ENCODE results near the gene STAT6. TPM values are rescaled to one million over a fixed set of nuclear protein-coding genes. Genes with fewer than 3 reads are reported as not detected.

STAT6 gene
- total and polyA plus RNA-seq, 8 donors: 137 to 237 (median 173) TPM

GRCh38 chr12:57149245-57149900 is 38.2 kb upstream of the STAT6 start:
- DNase-seq: peak in 2 of 4 donors; percentile 82 to 91
- TF ChIP-seq CTCF (IDR thresholded peaks at IDR 0.05): no peak

GRCh38 chr12:57148469-57149244 is 37.5 kb upstream of the STAT6 start:
- no peaks in the 10 kb centered on the region for H3K27me3 ChIP-seq
- H3K9me3 ChIP-seq: no peaks in the 10 kb centered on the region
- peak overlapping the region; percentile 73 to 76 for H3K27ac ChIP-seq
- peaks cover 40 to 98% of the 10 kb centered on the region in 2 donors for H3K4me1 ChIP-seq
- intact Hi-C loops (cut with DNase I): no loop called here
- TF ChIP-seq CTCF (IDR thresholded peaks at IDR 0.05): no peak
- peaks cover 0 to 41% of the 10 kb centered on the region in 2 donors for H3K36me3 ChIP-seq
- peak; percentile 56 for ATAC-seq
- DNase-seq: peak in 3 of 4 donors; percentile 79 to 90 (median 83)
- no peak overlapping the region for H3K4me3 ChIP-seq

More at GRCh38 chr12:57149245-57149900, 38.2 kb upstream of the STAT6 start:
- ATAC-seq: peak; percentile 75
- no peak overlapping the region for H3K4me3 ChIP-seq
- intact Hi-C loops (cut with DNase I): no loop called here
- peak overlapping the region; percentile 73 to 76 for H3K27ac ChIP-seq
- H3K4me1 ChIP-seq: peaks cover 40 to 98% of the 10 kb centered on the region in 2 donors
- H3K9me3 ChIP-seq: no peaks in the 10 kb centered on the region
- no peaks in the 10 kb centered on the region for H3K27me3 ChIP-seq
- peaks cover 0 to 41% of the 10 kb centered on the region in 2 donors for H3K36me3 ChIP-seq

GRCh38 chr12:57146961-57147944 is 36.1 kb upstream of the STAT6 start, which contains the start of gene LRP1-AS:
TSS of gene LRP1-AS (minus strand) at chr12:57147619.
- H3K4me3 ChIP-seq: no peak within 1 kb of the TSS
- DNase-seq (no peak), ATAC-seq (peak; percentile 7)
- H3K27ac ChIP-seq: peak within 1 kb of the TSS; percentile 73 to 76
- H3K36me3 ChIP-seq: peaks cover 0 to 55% of the 10 kb centered on the region in 2 donors
- TF ChIP-seq CTCF (IDR thresholded peaks at IDR 0.05): no peak
- intact Hi-C loops (cut with DNase I): no loop called here
- no peaks in the 10 kb centered on the region for H3K27me3 ChIP-seq
- H3K4me1 ChIP-seq: peaks cover 37 to 91% of the 10 kb centered on the region in 2 donors
- no peaks in the 10 kb centered on the region for H3K9me3 ChIP-seq

- peaks cover 0 to 66% of the 10 kb centered on the region in 2 donors for H3K36me3 ChIP-seq
- no peak overlapping the region for H3K27ac ChIP-seq
- H3K27me3 ChIP-seq: no peaks in the 10 kb centered on the region
- peaks cover 32 to 84% of the 10 kb centered on the region in 2 donors for H3K4me1 ChIP-seq
- ATAC-seq (no peak), DNase-seq (no peak)
- no peaks in the 10 kb centered on the region for H3K9me3 ChIP-seq
- no peak for TF ChIP-seq CTCF (IDR thresholded peaks at IDR 0.05)
- intact Hi-C loops (cut with DNase I): no loop called here
- H3K4me3 ChIP-seq: no peak overlapping the region
Observed at GRCh38 chr12:57146092-57146491, 34.9 kb upstream of the STAT6 start.

Measured in left lung (tissue), 10 donors.